GM19351 (cell line): ENCODE results near the gene PTH2R.
A peak's percentile ranks its signal among the peaks of the same experiment; 100 is the strongest.
"Not testable (repeated sequence)": the region's sequence is repeated elsewhere in the genome, so short reads cannot be mapped to it uniquely, and the experiment has no call there.

Experiments used
- ATAC-seq: cut with Tn5 transposase; IDR thresholded peaks from one replicate; pipeline ENCODE4 v1.9.1; 2021; ENCODE audit warnings: mild to moderate bottlenecking, moderate library complexity; ENCODE audit not compliant: unreplicated experiment

PTH2R gene

DNA sequence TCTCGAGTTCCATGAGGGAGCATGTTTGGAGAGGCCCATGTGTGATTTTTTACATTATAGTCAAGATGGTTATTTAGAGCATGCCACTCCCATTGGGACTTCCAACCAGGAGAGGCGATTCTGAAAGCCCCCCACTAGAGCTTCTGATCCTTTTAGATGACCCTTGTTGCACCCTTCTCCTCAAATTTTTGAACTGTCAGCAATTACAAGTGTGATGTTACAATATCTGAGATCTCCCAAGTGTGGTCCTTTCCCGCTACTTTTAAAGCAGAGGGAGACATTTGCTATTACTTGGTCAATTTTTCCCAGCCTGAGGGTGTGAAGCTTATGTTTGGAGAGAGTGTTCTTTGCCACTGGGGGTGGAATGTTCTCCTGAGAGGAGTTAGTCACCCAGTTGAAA is 16.7 kb upstream of the PTH2R start:
- no peak for ATAC-seq

DNA sequence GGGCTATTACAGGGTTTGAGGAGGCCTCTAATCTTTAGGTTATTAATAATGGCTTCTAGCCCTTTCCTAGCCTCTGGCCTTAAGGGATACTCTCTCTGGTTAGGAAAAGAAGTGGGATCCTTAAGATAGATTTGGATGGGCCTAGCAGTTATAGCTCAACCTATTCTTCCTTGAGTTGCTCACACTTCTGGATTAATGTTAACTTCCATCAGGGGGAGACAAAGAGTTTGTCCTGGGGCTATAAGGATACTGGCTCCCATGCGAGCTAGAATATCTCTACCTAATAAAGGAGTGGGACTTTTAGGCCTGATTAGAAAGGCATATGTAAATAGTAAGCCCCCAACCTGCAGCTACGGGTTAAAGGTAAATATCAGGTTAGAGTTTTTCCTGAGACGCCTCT is 14.3 kb upstream of the PTH2R start:
- no peak for ATAC-seq

DNA sequence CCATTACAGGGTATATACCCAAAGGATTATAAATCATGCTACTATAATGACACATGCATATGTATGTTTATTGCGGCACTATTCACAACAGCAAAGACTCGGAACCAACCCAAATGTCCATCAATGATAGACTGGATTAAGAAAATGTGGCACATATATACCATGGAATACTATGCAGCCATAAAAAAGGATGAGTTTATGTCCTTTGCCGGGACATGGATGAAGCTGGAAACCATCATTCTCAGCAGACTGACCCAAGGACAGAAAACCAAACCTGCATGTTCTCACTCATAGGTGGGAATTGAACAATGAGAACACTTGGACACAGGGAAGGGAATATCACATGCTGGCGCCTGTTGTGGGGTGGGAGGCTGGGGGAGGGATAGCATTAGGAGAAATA is 9.8 kb upstream of the PTH2R start:
- not testable (repeated sequence) for ATAC-seq

DNA sequence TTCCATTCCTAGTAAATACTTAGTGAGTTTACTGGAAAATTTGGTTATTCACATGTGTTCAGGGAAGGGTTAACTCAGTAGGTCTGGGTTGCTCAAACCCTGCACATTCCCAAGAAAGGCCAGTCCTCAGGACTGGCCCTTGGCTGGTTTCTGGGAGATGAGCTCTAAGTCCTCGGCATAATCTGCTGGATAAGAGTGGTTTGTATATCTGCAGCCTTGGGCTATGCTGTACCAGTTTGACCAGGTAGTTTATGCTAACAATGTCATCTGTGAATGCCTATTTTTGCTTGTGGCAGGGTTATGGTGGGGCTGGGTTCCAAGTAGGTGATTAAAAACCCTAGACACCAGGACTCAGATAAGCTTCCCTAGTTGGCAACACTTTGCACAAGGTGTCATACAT is 7.4 kb upstream of the PTH2R start:
- no peak for ATAC-seq

DNA sequence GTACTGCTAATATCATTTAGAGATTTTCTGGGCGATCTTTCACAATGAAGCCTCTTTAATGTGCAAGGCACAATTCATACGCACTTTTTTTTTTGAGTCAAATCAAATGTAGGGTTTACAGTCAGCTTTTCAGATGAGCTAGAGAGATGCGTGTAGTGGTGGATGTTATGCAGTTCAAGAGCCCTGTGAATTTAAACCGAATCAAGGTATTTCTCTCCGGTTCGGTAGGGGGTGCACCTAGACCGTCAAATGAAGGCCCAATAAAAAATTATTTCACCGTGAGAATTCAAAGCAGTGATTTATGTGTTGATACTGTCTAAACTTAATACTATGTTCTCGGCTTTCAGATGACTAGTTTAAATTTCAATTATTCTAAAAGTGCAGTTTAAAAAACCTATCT is 1.1 kb downstream of the PTH2R start:
- peak; percentile 71 for ATAC-seq

DNA sequence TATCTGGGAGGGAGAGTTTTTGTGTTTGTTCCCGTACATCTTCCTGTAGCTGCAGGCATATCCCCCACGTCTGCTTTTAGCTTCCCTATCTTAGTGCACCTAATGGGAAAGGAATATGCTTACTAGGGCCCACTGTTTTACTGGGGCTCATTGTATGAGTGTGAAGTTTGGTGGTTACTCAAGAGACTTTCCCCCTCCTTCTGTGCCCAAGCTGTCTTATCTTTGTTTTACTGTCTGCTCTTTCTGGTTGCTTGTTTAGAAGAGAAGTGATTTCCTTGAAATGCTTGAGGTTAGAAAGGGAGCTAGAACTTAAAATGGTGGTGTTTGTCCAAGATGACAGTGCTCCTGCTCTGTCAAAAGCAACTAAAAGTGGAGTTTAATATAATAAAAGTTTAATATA is 7.3 kb downstream of the PTH2R start:
- ATAC-seq: no peak

DNA sequence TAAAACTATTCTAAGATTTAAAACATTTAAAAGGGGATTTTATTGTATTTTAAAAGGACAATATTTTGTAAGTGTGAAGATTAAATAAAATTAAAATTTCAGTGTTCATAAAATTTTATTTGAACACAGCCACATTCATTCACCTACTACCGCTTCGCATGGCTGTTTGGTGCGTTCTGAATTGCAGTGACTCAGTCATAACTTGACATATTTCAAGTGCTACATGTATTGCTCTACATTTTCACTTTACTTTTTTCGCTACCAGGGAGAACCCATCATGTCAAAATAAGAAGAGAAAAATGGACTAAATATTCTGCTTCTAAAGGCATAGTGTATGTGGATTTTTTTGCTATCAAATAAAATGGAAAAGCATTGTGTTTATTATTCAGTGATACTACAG is 8.7 kb downstream of the PTH2R start:
- peak; percentile 79 for ATAC-seq

DNA sequence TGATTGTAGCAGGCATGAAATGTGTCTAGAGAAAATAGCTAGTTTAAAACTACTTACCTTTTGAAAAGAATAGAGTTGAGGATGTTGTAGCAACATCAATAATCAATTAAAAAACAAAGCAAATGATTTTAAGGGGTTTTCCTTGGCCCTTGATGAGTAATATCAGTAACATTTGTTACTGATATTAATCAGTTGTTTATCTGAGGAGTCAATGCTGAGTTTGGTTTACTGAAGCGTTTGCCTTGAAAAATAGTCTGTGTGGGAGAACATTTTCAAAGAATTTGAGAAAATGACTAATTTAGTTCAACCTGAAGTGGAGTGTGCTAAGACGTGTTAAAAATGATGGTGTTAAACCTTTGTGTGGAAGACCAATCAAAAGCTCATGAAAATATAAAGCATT is 9.3 kb downstream of the PTH2R start:
- ATAC-seq: peak; percentile 88

DNA sequence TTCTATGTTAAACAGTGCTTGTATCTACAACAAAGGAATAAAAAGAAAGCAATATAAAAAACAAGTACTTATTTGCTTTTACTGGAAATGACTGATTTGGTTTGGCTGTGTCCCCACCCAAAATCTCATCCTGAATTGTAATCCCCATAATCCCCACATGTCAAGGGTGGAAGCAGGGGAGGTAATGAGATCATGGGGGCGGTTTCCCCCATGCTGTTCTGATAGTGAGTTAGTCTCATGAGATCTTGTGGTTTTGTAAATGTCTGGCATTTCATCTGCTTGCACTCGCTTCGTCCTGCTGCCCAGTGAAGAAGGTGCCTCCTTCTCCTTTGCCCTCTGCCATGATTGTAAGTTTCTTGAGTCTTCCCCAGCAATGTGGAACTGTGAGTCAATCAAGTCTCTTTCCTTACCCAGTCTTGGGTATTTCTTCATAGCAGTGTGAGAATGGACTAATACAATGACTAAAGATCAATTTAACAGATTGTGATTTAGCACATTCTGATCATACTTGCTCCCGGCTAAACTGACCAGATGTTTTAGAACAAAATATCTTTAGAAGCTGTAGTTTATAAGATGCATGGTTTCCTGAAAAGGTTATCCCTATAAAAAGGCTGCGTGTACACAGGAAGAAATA is 19.9 kb downstream of the PTH2R start:
- no peak for ATAC-seq

DNA sequence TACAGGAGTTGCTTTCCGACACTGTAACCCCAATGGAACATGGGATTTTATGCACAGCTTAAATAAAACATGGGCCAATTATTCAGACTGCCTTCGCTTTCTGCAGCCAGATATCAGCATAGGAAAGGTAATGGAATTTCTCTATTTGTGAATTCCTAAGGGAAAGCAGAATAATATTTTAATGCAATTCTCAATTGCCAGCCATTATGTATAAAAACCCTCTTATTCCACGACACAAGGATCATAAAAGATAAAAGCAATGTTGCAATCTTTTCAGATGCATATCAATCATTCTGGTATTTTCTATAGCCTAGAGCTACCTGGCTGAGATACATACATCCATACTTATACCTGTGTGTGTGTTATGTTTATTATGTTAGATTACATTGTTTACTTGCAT is 31.2 kb downstream of the PTH2R start:
- ATAC-seq: no peak

DNA sequence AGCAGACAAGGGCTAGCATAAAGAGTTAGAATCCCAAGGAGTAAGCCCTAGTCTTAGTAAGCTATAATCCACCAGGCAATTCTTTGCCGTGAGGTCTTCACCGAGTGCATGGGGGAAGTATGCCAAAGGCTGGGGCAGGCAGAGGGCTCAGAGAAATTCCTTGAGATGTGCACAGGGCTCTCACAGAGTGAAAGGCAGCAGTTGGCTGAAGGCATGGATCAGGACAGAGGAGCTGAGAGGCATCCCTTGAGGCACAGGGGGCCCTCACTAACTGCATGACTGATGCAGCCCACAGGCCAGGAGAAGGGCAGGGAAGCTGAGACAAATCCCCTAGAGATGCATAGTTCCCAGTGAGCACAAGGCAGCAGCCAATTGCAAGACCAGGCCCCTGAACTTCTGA is 34.1 kb downstream of the PTH2R start:
- ATAC-seq: no peak

DNA sequence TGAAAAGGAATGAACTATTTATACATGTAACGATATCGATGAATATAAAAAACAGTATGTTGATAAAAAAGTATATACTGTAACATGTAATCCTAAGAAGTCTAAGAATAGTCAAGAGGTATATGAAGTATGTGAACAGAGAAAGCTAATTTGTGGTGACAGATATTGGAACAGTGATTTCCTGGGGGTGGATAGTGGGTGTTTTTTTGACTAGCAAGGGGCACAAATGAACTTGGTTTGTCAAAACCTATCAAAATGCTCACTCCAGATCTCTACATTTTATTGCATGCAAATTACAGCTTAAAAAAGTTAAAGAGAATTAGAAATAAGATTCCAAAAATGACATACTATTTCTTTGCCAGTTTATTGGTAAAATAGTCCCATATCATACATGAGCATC is 35.4 kb downstream of the PTH2R start:
- no peak for ATAC-seq

DNA sequence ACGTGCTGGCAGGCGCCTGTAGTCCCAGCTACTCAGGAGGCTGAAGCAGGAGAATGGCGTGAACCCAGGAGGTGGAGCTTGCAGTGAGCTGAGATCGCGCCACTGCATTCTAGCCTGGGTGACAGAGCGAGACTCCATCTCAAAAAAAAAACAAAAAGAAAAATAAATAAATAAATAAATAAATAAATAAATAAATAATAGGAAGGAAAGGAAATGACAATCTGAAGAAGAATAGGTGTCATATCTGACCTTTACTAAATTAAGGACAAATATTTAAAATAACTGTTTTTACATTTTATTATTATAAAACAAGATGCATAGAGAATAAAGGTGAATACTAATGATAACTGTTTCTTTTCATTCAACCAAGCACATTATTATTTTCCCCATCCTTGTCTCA is 40.9 kb downstream of the PTH2R start:
- ATAC-seq: not testable (repeated sequence)

DNA sequence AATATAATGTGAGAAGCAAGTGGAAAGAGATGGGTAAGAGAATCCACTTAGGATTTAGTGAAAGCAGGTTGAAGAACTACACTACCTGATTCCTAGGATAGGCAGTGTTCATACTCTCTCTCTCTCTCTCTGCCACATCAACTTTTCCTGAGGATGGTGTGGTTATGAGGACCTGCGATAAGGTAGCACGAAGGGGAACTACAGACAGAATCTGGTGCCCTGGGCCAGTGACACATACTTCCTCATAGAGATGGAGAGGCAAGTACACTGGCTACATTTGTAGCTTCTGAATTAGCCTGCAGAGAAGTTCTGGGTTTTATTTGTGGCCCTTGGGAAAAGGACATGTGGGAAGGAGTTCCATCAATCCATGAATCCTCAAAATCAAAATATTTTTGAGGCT is 44.5 kb downstream of the PTH2R start:
- no peak for ATAC-seq

DNA sequence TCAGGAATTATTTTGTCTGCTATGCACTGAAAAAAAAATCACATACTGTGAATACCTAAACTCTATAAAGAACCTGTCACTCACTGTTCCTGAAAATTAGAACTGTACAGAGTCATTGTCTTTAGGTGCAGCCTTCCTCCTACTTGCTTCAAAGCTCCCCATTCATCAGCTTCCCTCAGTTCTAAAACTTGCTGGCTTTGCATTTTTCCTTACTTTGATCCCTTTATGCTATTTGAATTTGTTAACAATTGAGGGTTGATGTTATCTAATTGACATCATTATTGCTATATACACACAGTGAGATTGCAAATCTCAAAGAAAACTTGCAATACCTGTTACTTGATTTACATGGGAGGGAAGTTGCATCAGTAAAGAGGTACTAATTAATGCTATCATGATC is 48.3 kb downstream of the PTH2R start:
- no peak for ATAC-seq

DNA sequence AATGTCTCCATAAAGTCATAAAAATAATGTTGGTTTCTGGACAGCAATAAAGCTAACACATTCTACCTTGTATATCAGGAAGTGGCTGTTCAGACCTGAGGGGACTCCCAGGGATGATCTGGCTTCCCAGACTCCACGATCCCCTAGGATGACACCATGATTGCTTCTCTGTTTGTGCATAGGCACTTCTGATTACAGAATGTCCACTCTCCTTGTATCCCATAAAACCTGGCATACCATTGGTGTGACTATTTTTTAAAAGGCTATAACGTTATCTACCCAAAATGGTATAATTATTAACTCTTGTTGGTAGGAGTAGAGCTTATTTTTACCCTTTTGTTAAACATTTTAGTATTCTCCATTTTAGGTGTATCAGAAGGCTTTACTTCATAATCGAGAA is 57.1 kb downstream of the PTH2R start:
- ATAC-seq: no peak

DNA sequence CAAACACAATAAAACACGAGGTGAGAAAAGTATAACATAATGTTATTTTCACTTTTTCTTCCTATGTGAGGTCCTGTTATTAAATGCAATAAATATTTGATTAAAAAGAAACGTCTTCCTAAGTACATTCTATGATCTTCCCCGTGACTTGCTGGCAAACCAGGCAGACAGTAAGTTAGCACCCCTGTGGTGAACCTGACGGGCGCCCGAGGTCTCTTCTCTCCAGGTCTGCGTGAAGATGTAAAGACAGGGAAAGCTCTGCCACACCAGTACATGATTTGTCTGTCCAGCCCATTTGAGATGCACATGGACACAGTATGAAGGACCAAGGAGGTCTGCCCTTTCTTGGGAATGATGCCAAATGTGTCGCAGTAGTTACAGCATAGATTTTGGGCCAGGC is 57.6 kb downstream of the PTH2R start:
- no peak for ATAC-seq

DNA sequence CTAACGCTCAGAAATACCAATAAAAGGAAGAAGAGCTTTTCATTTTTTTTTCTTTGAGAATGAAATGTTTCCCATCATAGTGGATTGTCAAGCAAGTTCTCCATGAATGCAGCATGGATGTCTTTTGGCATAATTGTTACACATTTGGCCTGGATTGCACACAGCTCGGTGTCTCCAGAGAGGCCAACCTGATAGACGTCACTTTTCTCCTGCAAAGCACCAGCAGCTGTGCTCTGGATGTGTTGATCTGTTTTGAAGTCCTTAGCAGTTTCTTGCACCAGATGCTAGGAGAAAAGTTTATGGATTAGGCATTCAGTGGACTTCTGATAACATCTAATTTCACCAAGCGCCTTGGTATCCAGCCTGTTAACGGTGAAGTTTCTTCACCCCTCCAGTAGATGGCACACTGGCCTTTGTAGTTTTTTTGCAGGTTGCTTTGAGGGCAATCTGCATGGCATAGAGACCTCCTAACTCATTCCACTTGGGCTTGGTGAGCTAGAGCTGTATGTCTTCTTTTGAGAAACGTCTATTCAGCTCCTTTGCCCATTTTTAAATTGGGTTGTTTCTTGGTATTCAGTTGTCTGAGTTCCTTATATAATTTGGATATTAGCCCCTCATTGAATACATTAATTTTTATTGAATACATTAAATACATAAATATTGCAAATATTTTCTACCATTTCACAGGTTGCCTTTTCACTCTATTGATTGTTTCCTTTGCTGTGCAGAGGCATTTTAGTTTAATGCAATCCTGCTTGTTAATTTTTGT is 59.7 kb downstream of the PTH2R start:
- peak; percentile 91 for ATAC-seq

DNA sequence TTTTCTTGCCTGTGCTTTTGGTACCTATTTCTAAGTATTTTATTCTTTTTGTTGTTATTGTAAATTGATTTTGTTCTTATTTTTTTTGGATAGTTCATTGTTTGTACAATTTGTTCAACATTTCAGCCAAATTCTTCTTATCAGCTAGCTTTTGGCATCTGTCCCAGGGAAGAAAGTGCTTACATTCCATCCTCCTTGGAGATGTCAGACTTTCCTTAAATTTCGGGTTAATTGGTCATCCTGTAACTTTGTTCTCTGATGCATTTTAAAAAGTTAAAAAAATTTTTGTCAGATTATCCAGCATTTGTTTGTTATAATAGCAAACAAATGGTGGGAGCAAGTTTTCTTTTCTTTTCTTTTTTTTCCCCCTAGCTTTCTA is 60.3 kb downstream of the PTH2R start:
- ATAC-seq: no peak

DNA sequence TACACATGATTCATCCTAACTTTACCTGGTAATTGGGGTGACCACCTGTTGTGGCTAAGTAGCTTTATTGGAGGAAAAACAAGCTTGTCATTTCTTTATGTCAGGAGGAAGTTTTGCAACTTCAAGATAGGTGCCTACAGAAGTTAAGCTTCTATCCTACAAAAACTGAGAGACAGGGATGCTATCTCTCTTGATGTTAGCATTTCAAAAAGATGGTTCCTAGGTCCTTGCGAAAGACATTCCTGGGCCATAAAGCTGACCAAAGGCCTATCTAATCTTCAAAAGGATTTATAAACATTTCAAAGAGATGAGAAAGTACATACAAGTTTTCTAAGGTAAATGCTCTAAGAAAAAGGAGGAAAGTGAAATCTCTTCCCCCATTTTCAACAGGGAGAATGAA is 61.0 kb downstream of the PTH2R start:
- no peak for ATAC-seq

DNA sequence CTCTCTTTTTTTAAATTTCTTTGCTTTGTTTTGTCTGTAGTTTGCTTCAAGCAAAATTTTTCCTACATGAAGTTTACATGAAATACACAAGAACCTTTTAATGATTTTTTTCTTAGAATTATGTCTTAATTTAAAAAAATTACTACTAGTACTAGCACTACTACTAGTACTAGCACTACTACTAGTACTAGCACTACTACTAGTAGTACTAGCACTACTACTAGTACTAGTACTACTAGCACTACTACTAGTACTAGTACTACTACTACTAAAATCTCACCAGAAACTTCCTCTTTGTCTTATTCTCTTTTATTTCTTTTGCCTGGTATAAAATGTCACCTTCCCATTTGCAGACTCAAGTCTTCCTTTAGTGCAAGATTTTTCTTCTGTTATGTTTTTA is 71.1 kb downstream of the PTH2R start:
- no peak for ATAC-seq

DNA sequence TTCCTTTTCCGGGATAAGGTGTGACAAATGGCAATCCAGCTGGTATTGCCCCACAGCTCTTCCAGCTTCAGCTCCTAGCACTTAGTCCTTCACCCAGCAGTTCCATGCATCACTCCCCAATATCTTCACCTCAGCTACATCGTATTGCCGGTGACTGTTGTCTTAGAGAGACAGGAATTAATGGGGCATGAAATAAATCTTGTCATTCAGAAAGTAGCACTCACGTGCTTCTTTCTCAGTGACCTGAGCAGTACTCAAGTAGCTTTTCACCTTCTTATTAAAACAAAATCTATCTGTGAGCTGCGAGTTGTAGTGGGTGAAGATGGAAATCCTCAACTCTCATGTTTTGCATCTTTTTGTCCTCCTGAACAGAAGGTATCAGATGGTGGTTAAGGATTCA is 72.8 kb downstream of the PTH2R start:
- peak; percentile 70 for ATAC-seq

DNA sequence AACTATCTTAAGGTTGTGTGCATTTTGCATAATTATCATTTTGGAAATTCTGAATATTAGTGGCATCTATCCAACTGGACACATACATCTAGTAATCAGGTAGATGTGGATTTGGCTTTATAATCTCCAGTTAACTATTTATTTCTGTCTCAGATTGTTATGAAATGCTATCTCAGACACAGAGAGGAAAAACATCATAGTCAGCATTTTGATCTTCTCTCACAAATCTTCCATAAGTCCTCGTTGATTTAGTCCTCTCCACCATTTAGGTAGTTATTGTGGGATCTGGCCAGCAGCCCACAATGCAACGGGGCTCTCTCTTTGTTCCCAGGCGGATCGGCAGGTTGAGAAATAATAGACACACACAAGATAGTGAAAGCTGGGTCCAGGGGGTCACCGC is 75.4 kb downstream of the PTH2R start:
- ATAC-seq: not testable (repeated sequence)
